H1 (cell line): ENCODE results near the gene MYOD1. TPM values are rescaled to one million over a fixed set of nuclear protein-coding genes. Genes with fewer than 3 reads are reported as not detected.

ENCODE experiments used
- HDAC2 ChIP-seq, 2 experiments: fragments of 300-600 bp in 1 of 2; sonication (generic) in 1 of 2; IDR thresholded peaks; 2 replicates each; pipeline ENCODE4 v1.6.1; 2011 to 2012; ENCODE audit warnings: low read depth in 2 of 2, low read length in 2 of 2, mild to moderate bottlenecking in 2 of 2, moderate library complexity in 2 of 2, borderline replicate concordance in 1 of 2, inconsistent platforms in 1 of 2
- HDAC6 ChIP-seq: IDR thresholded peaks from one replicate; pipeline ENCODE4 v1.7.1; 2012; ENCODE audit warnings: low read depth, mild to moderate bottlenecking, inconsistent platforms, low read length, moderate library complexity
- JUND ChIP-seq: IDR thresholded peaks from 2 replicates; pipeline ENCODE4 v1.6.1; 2011; ENCODE audit warnings: mild to moderate bottlenecking, improper control_type of control experiment, low read length
- POLR2A ChIP-seq, 2 experiments: IDR thresholded peaks; 1 replicate in 1 of 2; 2 replicates in 1 of 2; pipeline ENCODE4 v1.6.1; 2011; ENCODE audit warnings: low read depth in 2 of 2, low read length in 2 of 2, mild to moderate bottlenecking in 2 of 2; ENCODE audit errors: control extremely low read depth in 1 of 2
- TAF1 ChIP-seq: IDR thresholded peaks from 2 replicates; pipeline ENCODE4 v1.6.1; 2011; ENCODE audit warnings: mild to moderate bottlenecking, low read depth, low read length
- polyA plus RNA-seq, 7 experiments: library from polyadenylated mRNA; depleted of rRNA in 3 of 7; stranded (reverse) in 5 of 7; unstranded in 2 of 7; fragments of >200 nt in 5 of 7; fragments of 200-250 nt in 2 of 7; gene quantifications; 1 replicate in 5 of 7; 2 replicates in 1 of 7; 4 replicates in 1 of 7; pipeline versions ENCODE4 v1.2.1 to v1.2.3, GENCODE V29; 2011 to 2013; ENCODE audit warnings: missing spikeins in 2 of 7, mixed read lengths in 2 of 7
- total RNA-seq: library from RNA; stranded (reverse); fragmentation: NEBNext Ultra II Directional; extraction: Animal tissue kit (Norgen Biotek cat#: 25700); gene quantifications from 2 replicates; pipeline ENCODE4 v1.2.1, GENCODE V29; 2021

MYOD1 gene
- total and polyA plus RNA-seq, 2 of the 8 experiments (the other 6 are each of a cell fraction or from before 2014, with no cell fraction given) = not detected

DNA sequence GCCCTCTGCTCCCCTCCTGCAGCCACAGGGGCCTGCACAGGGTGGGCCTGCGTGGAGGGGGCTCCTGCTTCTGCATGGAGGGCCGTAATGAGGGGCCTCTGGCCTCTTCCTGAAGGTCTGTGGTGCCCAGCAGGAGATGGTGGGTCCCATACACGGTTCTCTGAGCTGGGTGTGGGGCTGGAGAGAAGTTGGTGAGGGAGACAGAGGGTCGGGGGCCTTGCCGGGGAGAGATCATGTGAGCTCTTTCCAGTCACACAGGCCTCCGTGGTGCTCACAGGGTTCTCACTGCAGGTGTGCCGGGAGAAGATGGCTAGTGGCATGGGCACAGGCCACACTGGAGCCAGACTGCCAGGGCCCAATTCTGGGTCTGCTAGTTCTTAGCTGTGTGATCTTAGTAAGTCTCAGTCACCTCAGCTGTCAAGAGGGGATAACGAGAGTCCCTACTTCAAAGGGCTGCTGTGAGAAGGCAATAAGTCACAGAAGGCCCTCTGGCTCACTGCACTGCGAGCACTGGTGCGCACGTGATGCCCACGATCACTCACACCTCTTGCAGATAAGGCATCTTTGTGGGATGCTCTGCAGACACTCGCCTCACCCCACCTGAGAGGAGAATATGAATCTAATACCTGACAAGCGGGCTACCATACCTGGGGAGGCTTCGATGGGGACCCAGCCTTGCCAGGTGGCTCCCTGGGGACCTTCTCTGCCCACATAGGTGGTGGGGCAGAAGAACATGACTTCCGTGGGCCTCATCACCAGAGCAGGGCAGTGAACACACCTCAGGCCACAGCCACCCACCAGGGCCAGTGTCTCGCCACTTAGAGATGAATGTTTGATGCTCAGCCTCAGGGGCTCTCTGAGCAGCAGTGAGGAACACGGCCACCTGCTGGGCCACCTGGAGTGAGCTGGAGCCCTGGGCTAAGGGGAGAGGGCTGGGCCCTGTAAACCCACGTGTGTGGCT, 29.7 kb downstream of the MYOD1 start (continued):
- TF ChIP-seq JUND = no peak
- TF ChIP-seq HDAC6 = no peak
- TF ChIP-seq TAF1 = no peak
- no peak for TF ChIP-seq HDAC2 (IDR thresholded peaks at IDR 0.05; ENCODE audit: borderline replicate concordance in 1 of 2, low read depth in 2 of 2, low read length in 2 of 2)
- no peak for TF ChIP-seq POLR2A (IDR thresholded peaks at IDR 0.05; ENCODE audit: control extremely low read depth in 1 of 2, low read depth in 2 of 2, low read length in 2 of 2)
